HPDE6-E6E7 (cell line): ENCODE data around the gene C11orf58.

Experiments used
- DNase-seq: peaks from one replicate; pipeline ENCODE4 v3.0.0; 2011; ENCODE audit warnings: missing footprints; ENCODE audit errors: extremely low spot score

Gene C11orf58

DNA sequence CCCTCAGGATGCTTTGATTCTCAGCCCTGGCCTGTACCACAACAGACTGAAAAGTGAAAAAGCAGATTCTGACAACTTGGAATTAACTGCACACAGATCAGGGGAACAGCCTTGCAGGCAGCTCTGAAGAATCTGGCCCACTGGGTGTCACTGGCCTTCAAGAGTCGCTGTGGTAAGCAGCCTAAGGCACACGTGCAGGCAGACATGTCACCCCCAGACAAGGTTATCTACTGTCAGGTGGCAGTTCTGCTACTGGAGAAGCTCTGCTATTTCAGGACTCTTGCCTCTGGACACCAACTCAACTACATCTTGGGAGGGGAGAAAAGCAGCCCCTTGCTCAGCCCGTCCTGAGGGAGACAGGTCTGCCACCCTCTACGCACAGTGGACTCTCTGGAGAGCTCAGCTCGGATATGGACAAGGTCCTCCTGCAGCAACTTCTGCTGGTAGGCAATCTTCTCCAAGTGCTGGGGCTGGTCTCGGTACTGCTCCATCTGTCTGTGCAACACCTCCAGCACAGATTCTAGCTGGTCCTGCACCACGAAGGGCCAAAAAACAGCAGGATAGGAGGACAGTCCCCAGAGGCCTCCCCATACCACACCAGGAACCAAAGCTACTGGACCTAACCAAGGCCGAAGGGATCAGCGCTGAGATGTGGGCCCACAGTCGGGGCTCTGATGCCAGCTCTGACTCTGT lies 63.0 kb downstream of the C11orf58 start:
- DNase-seq, result no peak

DNA sequence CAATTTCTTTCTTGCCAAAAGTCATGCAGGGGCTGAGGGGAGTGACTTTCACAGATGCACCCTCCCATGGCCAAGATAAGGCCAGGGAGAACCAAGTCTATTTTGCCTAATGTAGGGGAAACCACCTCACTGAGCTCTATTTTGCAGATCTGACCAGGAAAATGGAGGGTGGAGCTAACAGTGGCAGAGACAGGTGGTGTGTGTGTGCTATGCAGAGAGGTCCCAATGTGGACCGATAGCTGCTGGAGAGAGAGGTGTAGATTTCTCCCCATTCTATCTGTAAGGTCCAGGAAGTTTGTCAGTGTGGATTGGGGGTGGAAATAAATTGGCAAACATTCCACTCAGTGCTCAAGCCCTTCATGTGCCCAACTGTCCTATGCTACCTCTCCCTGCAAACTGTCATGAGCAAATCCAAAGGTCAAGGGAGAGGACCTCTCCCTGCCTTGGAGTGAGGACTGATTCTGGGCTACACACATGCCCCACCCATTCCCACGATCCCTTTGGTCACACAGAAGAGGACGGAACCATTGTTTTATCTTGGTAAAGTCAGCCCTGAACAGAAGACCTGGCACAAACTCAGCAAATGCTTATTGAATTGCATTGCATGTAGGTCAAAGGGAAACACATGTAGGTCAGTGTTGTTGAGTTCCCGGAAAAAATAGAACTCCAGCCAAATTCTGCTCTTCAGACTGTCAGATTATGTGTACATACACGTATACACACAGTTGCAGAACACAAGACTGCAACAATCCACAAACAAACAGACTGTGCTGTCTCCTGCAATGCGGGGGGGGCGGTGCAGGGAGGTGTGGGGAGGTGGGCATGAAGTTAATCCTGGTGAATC lies 65.9 kb downstream of the C11orf58 start:
- DNase-seq, result no peak

DNA sequence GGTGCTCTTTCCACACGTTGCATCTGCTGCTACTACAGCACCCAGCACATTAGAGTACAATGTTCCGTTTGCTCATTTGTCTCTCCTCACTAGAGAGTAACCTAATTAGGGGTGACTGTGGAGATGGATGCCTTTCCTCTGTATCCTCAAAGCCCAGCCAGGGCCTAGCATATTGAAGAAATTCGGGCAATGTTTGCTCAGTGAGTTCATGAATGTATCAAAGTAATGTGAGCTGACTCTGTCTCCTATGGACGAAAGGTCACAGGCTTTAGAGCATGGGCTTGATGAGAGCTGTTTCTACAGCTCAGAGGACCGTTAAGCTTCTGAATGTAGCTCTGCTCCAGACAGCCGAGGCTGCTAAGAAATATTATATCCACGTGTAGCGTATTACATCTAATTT lies 67.5 kb downstream of the C11orf58 start:
- no peak for DNase-seq

DNA sequence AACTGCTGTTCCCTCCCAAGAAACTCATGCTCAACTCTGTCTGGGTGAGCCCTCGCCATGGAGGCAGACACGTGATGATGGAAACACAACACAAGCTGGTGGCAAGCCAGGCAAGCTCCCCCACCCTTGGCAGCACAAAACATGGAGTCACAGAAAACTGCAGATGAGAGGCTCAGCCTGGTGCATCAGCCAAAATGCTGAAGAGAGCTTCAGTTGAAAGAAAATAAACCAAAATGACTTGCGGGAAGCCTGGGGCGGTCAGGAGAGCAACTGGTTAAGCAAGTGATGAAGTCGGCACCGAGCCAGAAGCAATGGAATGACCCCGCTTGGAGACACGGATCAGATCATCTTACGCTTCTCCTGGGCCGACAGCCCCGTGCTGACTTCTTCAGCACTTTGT lies 68.3 kb downstream of the C11orf58 start:
- no peak for DNase-seq

DNA sequence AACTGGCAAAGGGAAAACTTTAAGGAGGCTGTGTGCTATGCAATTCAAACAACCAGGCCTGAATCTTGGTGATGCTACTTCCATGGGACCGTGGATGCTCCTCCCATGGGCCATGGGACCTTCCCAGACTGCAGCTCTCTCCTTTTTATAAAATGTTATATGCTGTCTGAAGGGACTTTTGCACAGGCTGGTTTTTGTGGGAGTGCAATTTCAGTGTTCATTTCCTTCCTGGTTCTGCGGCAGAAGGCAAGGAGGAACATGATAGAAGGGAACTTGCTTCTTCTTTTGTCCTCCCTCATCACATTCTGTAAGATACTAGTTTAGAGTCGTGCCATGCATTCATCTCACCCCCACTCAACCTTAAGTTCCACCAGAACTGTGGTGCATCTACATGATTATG lies 68.9 kb downstream of the C11orf58 start:
- no peak for DNase-seq
